ENCODE data around the gene ZSWIM5.
"Not testable (repeated sequence)": the region's sequence is repeated elsewhere in the genome, so short reads cannot be mapped to it uniquely, and the experiment has no call there.

Gene ZSWIM5

DNA sequence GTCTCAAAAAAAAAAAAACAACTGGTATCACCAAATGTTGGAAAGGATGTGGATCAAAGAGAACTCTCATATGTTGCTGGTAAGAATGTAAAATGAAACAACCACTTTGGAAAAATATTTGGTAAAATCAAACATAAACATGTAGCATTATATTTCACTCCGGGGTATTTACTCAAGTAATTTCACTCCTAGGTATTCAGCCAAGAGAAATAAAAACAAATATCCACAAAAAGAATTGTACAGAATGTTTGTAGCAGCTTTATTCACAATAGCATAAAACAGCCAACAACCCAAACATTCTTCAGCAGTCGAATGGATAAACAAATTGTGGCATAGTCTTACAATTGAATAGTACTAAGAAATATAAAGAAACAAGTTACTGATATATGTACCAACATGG is 32.4 kb upstream of the ZSWIM5 start:
- no peak for DNase-seq (ENCODE audit: extremely low read depth, low read depth)
- TF ChIP-seq, protein P1, sequence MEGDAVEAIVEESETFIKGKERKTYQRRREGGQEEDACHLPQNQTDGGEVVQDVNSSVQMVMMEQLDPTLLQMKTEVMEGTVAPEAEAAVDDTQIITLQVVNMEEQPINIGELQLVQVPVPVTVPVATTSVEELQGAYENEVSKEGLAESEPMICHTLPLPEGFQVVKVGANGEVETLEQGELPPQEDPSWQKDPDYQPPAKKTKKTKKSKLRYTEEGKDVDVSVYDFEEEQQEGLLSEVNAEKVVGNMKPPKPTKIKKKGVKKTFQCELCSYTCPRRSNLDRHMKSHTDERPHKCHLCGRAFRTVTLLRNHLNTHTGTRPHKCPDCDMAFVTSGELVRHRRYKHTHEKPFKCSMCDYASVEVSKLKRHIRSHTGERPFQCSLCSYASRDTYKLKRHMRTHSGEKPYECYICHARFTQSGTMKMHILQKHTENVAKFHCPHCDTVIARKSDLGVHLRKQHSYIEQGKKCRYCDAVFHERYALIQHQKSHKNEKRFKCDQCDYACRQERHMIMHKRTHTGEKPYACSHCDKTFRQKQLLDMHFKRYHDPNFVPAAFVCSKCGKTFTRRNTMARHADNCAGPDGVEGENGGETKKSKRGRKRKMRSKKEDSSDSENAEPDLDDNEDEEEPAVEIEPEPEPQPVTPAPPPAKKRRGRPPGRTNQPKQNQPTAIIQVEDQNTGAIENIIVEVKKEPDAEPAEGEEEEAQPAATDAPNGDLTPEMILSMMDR (IDR thresholded peaks at IDR 0.05; ENCODE audit: low read depth, low read length) = no peak

DNA sequence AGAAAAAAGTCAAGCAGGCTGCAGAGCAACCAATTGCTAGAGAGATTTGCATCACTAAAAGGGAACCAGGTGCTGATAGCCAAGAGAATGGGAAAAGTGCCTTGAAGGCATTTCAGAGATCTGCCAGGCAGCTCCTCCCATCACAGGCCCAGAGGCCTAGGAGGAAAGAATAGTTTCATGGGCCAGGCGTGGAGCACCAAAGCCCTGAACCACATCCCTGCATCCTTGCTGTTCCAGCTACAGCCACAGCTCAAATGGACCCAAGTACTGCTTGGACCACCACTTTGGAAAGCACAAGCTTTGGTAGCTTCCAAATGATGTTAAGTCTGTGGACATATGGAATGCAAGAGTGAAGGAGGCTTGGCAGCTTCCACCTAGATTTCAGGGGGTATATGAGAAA is 29.7 kb upstream of the ZSWIM5 start:
- TF ChIP-seq, protein P1 (IDR thresholded peaks at IDR 0.05; ENCODE audit: low read depth, low read length) = no peak
- DNase-seq (ENCODE audit: extremely low read depth, low read depth) = no peak

DNA sequence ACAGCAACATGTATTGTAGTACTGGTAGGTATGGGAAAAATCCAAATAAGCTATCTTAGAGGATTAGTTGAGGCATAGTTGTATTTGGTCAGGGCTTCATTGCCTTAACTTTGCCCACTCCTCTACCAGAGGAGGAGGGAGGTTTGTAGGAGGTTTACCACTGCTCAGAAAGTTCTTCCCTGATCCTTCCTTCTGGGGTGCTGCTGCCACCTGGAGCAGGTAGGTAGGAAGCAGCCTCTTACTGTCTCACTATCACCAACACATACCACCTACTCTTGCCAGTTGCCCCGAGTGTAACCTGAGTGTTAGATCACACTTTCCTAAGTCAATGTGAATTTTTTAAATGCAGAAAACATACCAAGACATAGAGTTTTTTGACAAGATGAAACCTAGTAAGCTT is 24.1 kb upstream of the ZSWIM5 start:
- TF ChIP-seq, protein P1 (IDR thresholded peaks at IDR 0.05; ENCODE audit: low read depth, low read length) = no peak
- DNase-seq (ENCODE audit: extremely low read depth, low read depth) = no peak

DNA sequence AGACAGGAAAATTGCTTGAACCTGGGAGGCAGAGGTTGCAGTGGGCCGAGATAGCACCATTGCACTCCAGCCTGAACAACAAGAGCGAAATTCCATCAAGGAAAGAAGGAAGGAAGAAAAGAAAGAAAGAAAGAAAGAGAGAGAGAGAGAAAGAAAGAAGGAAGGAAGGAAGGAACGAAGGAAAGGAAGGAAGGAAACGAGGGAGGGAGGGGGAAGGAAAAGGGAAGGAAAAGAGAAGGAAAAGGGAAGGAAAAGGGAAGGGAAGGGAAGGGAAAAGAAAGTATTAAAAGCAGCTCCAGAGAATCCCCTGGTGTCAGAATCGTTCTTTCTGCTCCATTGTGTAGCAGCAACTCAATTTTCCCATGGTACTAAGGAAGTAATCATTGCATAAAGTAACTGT is 19.2 kb upstream of the ZSWIM5 start:
- TF ChIP-seq, protein P1 (IDR thresholded peaks at IDR 0.05; ENCODE audit: low read depth, low read length) = no peak

DNA sequence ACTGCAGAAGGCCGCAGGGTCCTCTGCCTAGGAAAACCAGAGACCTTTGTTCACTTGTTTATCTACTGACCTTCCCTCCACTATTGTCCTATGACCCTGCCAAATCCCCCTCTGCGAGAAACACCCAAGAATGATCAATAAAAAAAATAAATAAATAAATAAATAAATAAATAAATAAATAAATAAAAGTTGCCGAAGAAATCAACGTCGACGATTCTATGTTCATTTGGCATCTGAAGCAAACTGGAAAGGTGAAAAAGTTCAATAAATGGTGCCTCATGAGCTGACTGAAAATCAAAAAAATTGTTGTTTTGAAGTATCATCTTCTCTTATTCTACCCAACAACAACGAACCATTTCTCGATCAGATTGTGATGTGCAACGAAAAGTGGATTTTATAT is 17.3 kb upstream of the ZSWIM5 start:
- DNase-seq (ENCODE audit: extremely low read depth, low read depth) = not testable (repeated sequence)

More for the DNA sequence above, 19.2 kb upstream of the ZSWIM5 start:
- DNase-seq (ENCODE audit: extremely low read depth, low read depth) = no peak

DNA sequence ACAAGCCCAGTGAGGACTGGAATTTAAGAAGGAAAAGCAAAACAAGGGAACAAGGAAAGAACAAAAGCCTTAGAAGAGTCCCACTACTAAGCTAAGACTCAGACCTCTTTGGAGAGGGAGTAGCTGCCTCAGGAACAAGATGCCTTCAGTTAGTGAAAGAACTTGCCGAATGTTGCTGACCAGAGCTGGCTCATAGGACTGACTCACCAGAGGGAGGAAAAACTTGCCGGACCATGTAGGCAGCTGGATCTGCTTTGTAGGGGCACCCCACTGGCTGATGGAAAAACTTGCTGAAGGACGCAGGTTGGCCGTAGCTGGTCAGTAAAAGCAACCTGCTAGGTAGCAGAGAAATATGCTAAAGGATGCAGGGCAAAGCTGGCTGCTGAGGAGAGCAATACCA is 15.3 kb upstream of the ZSWIM5 start:
- no peak for DNase-seq (ENCODE audit: extremely low read depth, low read depth)
- TF ChIP-seq, protein P1 (IDR thresholded peaks at IDR 0.05; ENCODE audit: low read depth, low read length) = no peak

DNA sequence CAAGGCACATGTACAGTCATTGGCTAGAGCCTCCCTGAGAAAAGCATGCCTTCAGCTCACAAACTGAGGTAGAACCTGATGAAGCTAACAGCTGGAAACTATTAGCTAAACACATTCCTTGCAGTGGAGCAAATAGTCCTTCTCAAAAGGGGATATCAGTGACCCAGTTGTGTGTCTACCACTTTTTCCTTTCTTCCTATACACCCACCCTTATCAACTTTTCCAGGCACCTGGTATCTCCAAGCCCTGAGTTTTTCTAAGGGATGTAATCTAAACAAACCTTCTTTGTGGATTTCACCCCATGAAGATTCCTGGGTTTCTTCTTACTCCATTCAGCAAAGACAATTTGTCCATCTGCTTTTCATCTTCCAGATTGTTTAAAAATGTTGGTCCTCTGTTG is 10.5 kb upstream of the ZSWIM5 start:
- TF ChIP-seq, protein P1 (IDR thresholded peaks at IDR 0.05; ENCODE audit: low read depth, low read length) = no peak
- no peak for DNase-seq (ENCODE audit: extremely low read depth, low read depth)

DNA sequence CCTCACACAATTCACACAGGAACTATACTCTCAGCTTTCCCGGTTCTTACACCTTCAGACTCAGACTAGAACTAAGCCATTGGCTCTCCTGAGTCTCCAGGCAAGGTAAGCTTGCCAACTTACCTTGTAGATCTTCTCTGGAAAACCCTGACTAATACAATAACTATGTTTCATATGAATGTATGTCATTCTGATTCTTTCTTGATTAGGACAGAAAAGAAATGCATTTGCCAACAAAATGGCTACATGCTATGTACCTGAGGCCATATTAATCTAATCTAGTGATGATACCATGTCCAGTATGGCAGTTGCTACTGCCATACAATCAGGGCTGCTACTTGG is 9.8 kb upstream of the ZSWIM5 start:
- no peak for DNase-seq (ENCODE audit: extremely low read depth, low read depth)
- TF ChIP-seq, protein P1 (IDR thresholded peaks at IDR 0.05; ENCODE audit: low read depth, low read length) = no peak

Measured in AG09319 (cell line).